SK-N-SH (cell line): ENCODE data around the gene WWP2. TPM values are rescaled to one million over a fixed set of nuclear protein-coding genes. Genes with fewer than 3 reads are reported as not detected.

ENCODE experiments used
- CTCF ChIA-PET: fragments of 300-600, 350-600 bp; formaldehyde crosslinking; extraction: SDS; loops from one replicate; lab custom pipeline; 2021; lab: Yijun Ruan, JAX
- POLR2A ChIA-PET: fragments of 350-600 bp; sonication (Branson Sonifier 250); formaldehyde crosslinking; extraction: SDS; loops from one replicate; lab custom pipeline; 2020; ENCODE audit warnings: antibody characterized with exemption, inconsistent platforms; lab: Yijun Ruan, JAX
- DNase-seq: peaks from one replicate; pipeline ENCODE4 v3.0.0; 2012
- H2AFZ ChIP-seq: fragments of 200-600 bp; sonication (generic); 2 replicates; pipeline ENCODE4 v1.8.1; 2016; ENCODE audit warnings: antibody characterized with exemption, mild to moderate bottlenecking, low read depth
- H3F3A ChIP-seq: fragments of 200-600 bp; sonication (generic); replicated peaks from 2 replicates; pipeline ENCODE3; 2016; ENCODE audit warnings: antibody characterized with exemption, mild to moderate bottlenecking; ENCODE audit not compliant: insufficient read depth
- H3K27ac ChIP-seq, 2 experiments: fragments of 200-500 bp in 1 of 2; fragments of 200-600 bp in 1 of 2; sonication (Bioruptor generic) in 1 of 2; sonication (generic), shearing (Covaris generic) in 1 of 2; 2 replicates each; pipeline versions ENCODE4 v1.5.1 to v1.6.1; 2014 to 2016; ENCODE audit warnings: low read depth in 2 of 2, inconsistent platforms in 1 of 2, low read length in 1 of 2, mild to moderate bottlenecking in 1 of 2, mixed read lengths in 1 of 2
- H3K27me3 ChIP-seq: fragments of 200-600 bp; sonication (generic), shearing (Covaris generic); 2 replicates; pipeline ENCODE4 v1.6.1; 2016; ENCODE audit warnings: mixed run types; ENCODE audit not compliant: insufficient read depth
- H3K36me3 ChIP-seq, 2 experiments: fragments of 200-500 bp in 1 of 2; fragments of 200-600 bp in 1 of 2; sonication (Bioruptor generic) in 1 of 2; sonication (generic) in 1 of 2; replicated peaks in 1 of 2; 2 replicates each; pipeline versions ENCODE3 to v1.5.1; 2014 to 2016; ENCODE audit warnings: low read length in 1 of 2, mild to moderate bottlenecking in 1 of 2; ENCODE audit not compliant: insufficient read depth in 2 of 2, control insufficient read depth in 1 of 2
- H3K4me1 ChIP-seq, 2 experiments: fragments of 200-500 bp in 1 of 2; fragments of 200-600 bp in 1 of 2; sonication (Bioruptor generic) in 1 of 2; sonication (generic), shearing (Covaris generic) in 1 of 2; 2 replicates each; pipeline versions ENCODE4 v1.5.1 to v1.6.1; 2014 to 2016; ENCODE audit warnings: low read depth in 1 of 2, low read length in 1 of 2, mixed run types in 1 of 2; ENCODE audit not compliant: insufficient read depth in 2 of 2, control insufficient read depth in 1 of 2
- H3K4me2 ChIP-seq: fragments of 200-600 bp; sonication (generic), shearing (Covaris generic); 2 replicates; pipeline ENCODE4 v1.6.1; 2017; ENCODE audit warnings: mixed run types
- H3K4me3 ChIP-seq, 2 experiments: fragments of 200-500 bp in 1 of 2; fragments of 200-600 bp in 1 of 2; sonication (Bioruptor generic) in 1 of 2; sonication (generic), shearing (Covaris generic) in 1 of 2; 2 replicates each; pipeline versions ENCODE4 v1.5.1 to v1.8.1; 2014 to 2016; ENCODE audit warnings: low read depth in 2 of 2, inconsistent platforms in 1 of 2, low read length in 1 of 2, mild to moderate bottlenecking in 1 of 2, mixed read lengths in 1 of 2, moderate library complexity in 1 of 2
- H3K79me2 ChIP-seq: fragments of 200-600 bp; sonication (generic); 2 replicates; pipeline ENCODE4 v1.8.1; 2017; ENCODE audit warnings: mild to moderate bottlenecking; ENCODE audit not compliant: insufficient read depth
- H3K9ac ChIP-seq: fragments of 200-600 bp; sonication (generic); 2 replicates; pipeline ENCODE4 v1.6.1; 2017; ENCODE audit warnings: mixed run types
- H3K9me2 ChIP-seq: fragments of 200-600 bp; sonication (generic); 2 replicates; pipeline ENCODE4 v1.6.1; 2017; ENCODE audit warnings: mixed run types
- H3K9me3 ChIP-seq: fragments of 200-600 bp; sonication (generic); 2 replicates; pipeline ENCODE4 v1.6.1; 2017; ENCODE audit warnings: mixed run types, mild to moderate bottlenecking, moderate library complexity
- H4K20me1 ChIP-seq: fragments of 200-600 bp; sonication (generic); 2 replicates; pipeline ENCODE4 v1.6.1; 2017; ENCODE audit warnings: mild to moderate bottlenecking, mixed run types; ENCODE audit not compliant: insufficient read depth
- EZH2phosphoT487 ChIP-seq: fragments of 200-600 bp; sonication (generic); IDR thresholded peaks from 2 replicates; pipeline ENCODE4 v1.6.1; 2017; ENCODE audit warnings: low read depth, mixed run types, mild to moderate bottlenecking, antibody characterized with exemption, moderate library complexity, borderline replicate concordance
- FOSL2 ChIP-seq: IDR thresholded peaks from 2 replicates; pipeline ENCODE4 v1.4.0; 2012; ENCODE audit warnings: low read depth, mild to moderate bottlenecking, moderate library complexity, borderline replicate concordance
- FOXM1 ChIP-seq: IDR thresholded peaks from 2 replicates; pipeline ENCODE4 v1.4.0; 2012; ENCODE audit warnings: low read depth, mild to moderate bottlenecking
- GATA2 ChIP-seq: sonication (generic); formaldehyde crosslinking; IDR thresholded peaks from 2 replicates; pipeline ENCODE4 v1.5.0; 2020; ENCODE audit warnings: mild to moderate bottlenecking, missing genetic modification reagents
- MEF2A ChIP-seq: IDR thresholded peaks from 2 replicates; pipeline ENCODE4 v1.4.0; 2012; ENCODE audit warnings: low read depth, borderline replicate concordance
- NRF1 ChIP-seq: IDR thresholded peaks from 2 replicates; pipeline ENCODE4 v1.6.1; 2012; ENCODE audit warnings: low read depth, mild to moderate bottlenecking, low read length
- PBX3 ChIP-seq: IDR thresholded peaks from 2 replicates; pipeline ENCODE4; 2012
- POLR2AphosphoS5 ChIP-seq: IDR thresholded peaks from 2 replicates; pipeline ENCODE4 v1.6.1; 2012; ENCODE audit warnings: low read depth, low read length
- REST ChIP-seq: IDR thresholded peaks from 2 replicates; pipeline ENCODE4 v1.6.1; 2012; ENCODE audit warnings: mild to moderate bottlenecking, low read depth, low read length, moderate library complexity
- RFX5 ChIP-seq: IDR thresholded peaks from 2 replicates; pipeline ENCODE4 v1.6.1; 2012; ENCODE audit warnings: mild to moderate bottlenecking, improper control_type of control experiment, low read length
- SMC3 ChIP-seq: IDR thresholded peaks from 2 replicates; pipeline ENCODE4 v1.6.1; 2012; ENCODE audit warnings: low read depth, low read length, improper control_type of control experiment
- TCF12 ChIP-seq: IDR thresholded peaks from 2 replicates; pipeline ENCODE4 v1.4.0; 2012
- USF1 ChIP-seq: IDR thresholded peaks from 2 replicates; pipeline ENCODE4 v1.4.0; 2012; ENCODE audit warnings: low read depth, borderline replicate concordance
- YY1 ChIP-seq: IDR thresholded peaks from 2 replicates; pipeline ENCODE4 v1.4.0; 2012; ENCODE audit warnings: low read depth, mild to moderate bottlenecking
- WGBS: methylation state at CpG from one replicate; pipeline ENCODE4 v1.1.6; 2017; ENCODE audit warnings: low lambda C conversion rate; 5-methylcytosine and 5-hydroxymethylcytosine counted together
- polyA plus RNA-seq, 3 experiments: library from polyadenylated mRNA; depleted of rRNA; stranded (reverse); fragments of >200 nt; gene quantifications; 2 replicates each; pipeline ENCODE4 v1.2.3, GENCODE V29; 2012

WWP2 gene
- polyA plus RNA-seq, 1 of the 3 experiments (the other 2 are of a cell fraction) = 13.3 TPM

GRCh38 chr16:69820926-69821541 lies 58.9 kb downstream of the WWP2 start (continued):
- TF ChIP-seq REST = 0 out of 2 replicates have a peak, but pooled peaks have one; percentile 25
- no peak; the same call in 1 of the 2 replicates for TF ChIP-seq RFX5
- TF ChIP-seq SMC3 = peak; percentile 25; the same call in 1 of the 2 replicates

- TF ChIP-seq USF1 (no peak), SMC3 (no peak), GATA2 (CRISPR knock-in tag) (no peak), EZH2phosphoT487 (no peak), MEF2A (no peak), NRF1 (no peak), TCF12 (no peak), RFX5 (no peak), FOSL2 (no peak), POLR2AphosphoS5 (no peak), FOXM1 (no peak), PBX3 (no peak), YY1 (no peak)
- 92% methylated on average over 6 of the region's 6 CpGs for WGBS
- H2AFZ ChIP-seq = no peak overlapping the region
- H3K4me3 ChIP-seq = no peak overlapping the region
- ChIA-PET POLR2A (no interaction called here), CTCF (interaction anchor here (1.1 to 2.1 kb wide), 2 partner anchors 67 to 109 kb away, joined by 4 read pairs; partner anchors contain the start of gene NOB1)
- H3K36me3 ChIP-seq = peaks cover 0 to 3% of the 10 kb centered on the region in 2 experiments
- H4K20me1 ChIP-seq = no peaks in the 10 kb centered on the region
- H3K9ac ChIP-seq = no peak overlapping the region
- no peak for DNase-seq
- H3K79me2 ChIP-seq = no peaks in the 10 kb centered on the region
- no peaks in the 10 kb centered on the region for H3K27me3 ChIP-seq
- peaks cover 7 to 17% of the 10 kb centered on the region in 2 experiments; a peak in 3 of 4 replicates for H3K4me1 ChIP-seq
- H3K27ac ChIP-seq = no peak overlapping the region
- no peaks in the 10 kb centered on the region for H3K9me3 ChIP-seq
- no peak overlapping the region for H3K4me2 ChIP-seq
- no peaks in the 10 kb centered on the region for H3F3A ChIP-seq
- H3K9me2 ChIP-seq = no peaks in the 10 kb centered on the region
These were observed 59.7 kb downstream of the WWP2 start for GRCh38 chr16:69821844-69822173.
